Adrenal gland (tissue), 12 donors: ENCODE data around the gene STARD7. TPM values are rescaled to one million over a fixed set of nuclear protein-coding genes. Genes with fewer than 3 reads are reported as not detected.

Experiments
- DNase-seq, 7 donors: peaks; one replicate each; pipeline ENCODE4 v3.0.0-alpha.2; 2019 to 2020
- H3K27ac ChIP-seq, 5 donors: fragments of 200-600 bp; sonication (generic) in 4 of 5; 1 replicate in 3 of 5; 2 replicates in 2 of 5; pipeline versions ENCODE4 v1.5.1 to v1.8.0; 2016 to 2020; ENCODE audit warnings: mild to moderate bottlenecking in 1 of 5
- H3K27me3 ChIP-seq: fragments of 200-600 bp; 2 replicates; pipeline ENCODE4 v1.8.0; 2021
- H3K36me3 ChIP-seq, 2 donors: fragments of 200-600 bp; replicated peaks in 1 of 2; 1 replicate in 1 of 2; 2 replicates in 1 of 2; pipeline versions ENCODE4 v1.5.1 to v1.8.0; 2018 to 2022
- H3K4me1 ChIP-seq, 2 donors: fragments of 200-600 bp; replicated peaks in 1 of 2; 1 replicate in 1 of 2; 2 replicates in 1 of 2; pipeline versions ENCODE4 v1.5.1 to v1.8.0; 2018 to 2021
- H3K4me3 ChIP-seq, 4 donors: fragments of 200-600 bp; sonication (generic) in 3 of 4; one replicate each; pipeline ENCODE4 v1.5.1; 2016 to 2018
- H3K9me3 ChIP-seq, 3 donors: fragments of 200-600 bp; sonication (generic) in 1 of 3; replicated peaks in 1 of 3; 1 replicate in 2 of 3; 2 replicates in 1 of 3; pipeline versions ENCODE4 v1.5.1 to v1.8.0; 2016 to 2021
- POLR2A ChIP-seq, 2 donors: fragments of 450-650 bp; IDR thresholded peaks; one replicate each; pipeline ENCODE4 v1.6.1; 2017; ENCODE audit warnings: antibody characterized with exemption in 2 of 2, mild to moderate bottlenecking in 2 of 2, moderate library complexity in 1 of 2
- WGBS, 4 donors: extraction: QIAGEN DNeasy Blood & Tissue Kit in 2 of 4; methylation state at CpG; one replicate each; pipeline versions ENCODE4 v1.1.5 to v1.1.7; 2013 to 2017; 5-methylcytosine and 5-hydroxymethylcytosine counted together
- intact Hi-C, 2 donors: fragments of 100-400 bp; cut with DNase I; formaldehyde crosslinking; loops; one replicate each; pipeline versions ENCODE4 v1.14.1 to v1.15.0; 2022 to 2023
- polyA plus RNA-seq, 3 donors: library from polyadenylated mRNA; stranded (reverse); fragments of 200-250 nt in 2 of 3; fragments of 350-450 nt in 1 of 3; fragmentation: Illumina TruSeq in 1 of 3; extraction: RNeasy Lipid Tissue Mini Kit (QIAGEN cat#74804) in 1 of 3; gene quantifications; one replicate each; pipeline ENCODE4 v1.2.3, GENCODE V29; 2013 to 2014
- total RNA-seq, 9 donors: library from RNA; depleted of rRNA in 4 of 9; stranded (reverse); fragments of >200 nt in 4 of 9; fragments of 120-200 nt in 1 of 9; fragmentation: NEBNext Ultra II Directional in 1 of 9; extraction: Animal tissue kit (Norgen Biotek cat#: 25700) in 1 of 9; gene quantifications; one replicate each; pipeline versions ENCODE4 v1.1.0 to v1.2.4, GENCODE V29; 2013 to 2023
- TF ChIP-seq, protein P1 (sequence below), 6 experiments: fragments of 450-650 bp in 4 of 6; fragments of 200-600 bp in 2 of 6; sonication (generic) in 1 of 6; IDR thresholded peaks; 1 replicate in 5 of 6; 2 replicates in 1 of 6; pipeline versions ENCODE4 v1.5.1 to v1.8.0; 2016 to 2021; ENCODE audit warnings: antibody characterized with exemption in 6 of 6, mild to moderate bottlenecking in 2 of 6, moderate library complexity in 1 of 6
- donor health status: healthy with polysubstance abuse.
- donor health status: Bipolar disorder and iron deficiency.
- donor health status: DM: yes; HTN: yes; CAD: no.
- donor health status: DM: no; HTN: no; CAD: no.
- donor health status: DM: no; HTN: no; CAD: no.
- donor health status: DM: yes; HTN: yes; CAD: no.

The STARD7 gene
- total and polyA plus RNA-seq, 12 donors = 37.8 to 209 (median 160) TPM

DNA sequence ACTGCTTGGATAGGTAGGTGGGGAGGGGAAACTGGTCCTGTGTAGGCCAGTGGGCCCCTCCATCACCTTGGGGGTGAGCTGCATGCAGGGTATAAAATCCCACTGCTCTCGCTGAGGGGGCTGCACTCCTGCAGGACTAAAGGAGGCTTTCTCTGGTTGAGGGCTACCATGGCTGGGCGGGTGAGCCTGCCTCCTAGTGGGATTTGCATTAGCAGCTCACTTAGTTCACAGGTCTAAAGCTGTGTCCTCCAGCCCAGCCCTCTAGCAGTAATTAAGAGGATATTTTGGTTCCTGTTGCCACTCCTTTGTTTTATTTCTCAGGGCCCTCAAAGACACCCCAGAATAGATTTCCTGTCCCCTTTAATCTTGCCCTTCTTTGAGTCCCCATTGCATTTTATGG, 32.6 kb upstream of the STARD7 start:
- no peaks in the 10 kb centered on the region for H3K36me3 ChIP-seq
- H3K27ac ChIP-seq = peak overlapping the region in 2 of 5 donors; percentile 81 to 84
- no peaks in the 10 kb centered on the region for H3K9me3 ChIP-seq
- TF ChIP-seq, protein P1, sequence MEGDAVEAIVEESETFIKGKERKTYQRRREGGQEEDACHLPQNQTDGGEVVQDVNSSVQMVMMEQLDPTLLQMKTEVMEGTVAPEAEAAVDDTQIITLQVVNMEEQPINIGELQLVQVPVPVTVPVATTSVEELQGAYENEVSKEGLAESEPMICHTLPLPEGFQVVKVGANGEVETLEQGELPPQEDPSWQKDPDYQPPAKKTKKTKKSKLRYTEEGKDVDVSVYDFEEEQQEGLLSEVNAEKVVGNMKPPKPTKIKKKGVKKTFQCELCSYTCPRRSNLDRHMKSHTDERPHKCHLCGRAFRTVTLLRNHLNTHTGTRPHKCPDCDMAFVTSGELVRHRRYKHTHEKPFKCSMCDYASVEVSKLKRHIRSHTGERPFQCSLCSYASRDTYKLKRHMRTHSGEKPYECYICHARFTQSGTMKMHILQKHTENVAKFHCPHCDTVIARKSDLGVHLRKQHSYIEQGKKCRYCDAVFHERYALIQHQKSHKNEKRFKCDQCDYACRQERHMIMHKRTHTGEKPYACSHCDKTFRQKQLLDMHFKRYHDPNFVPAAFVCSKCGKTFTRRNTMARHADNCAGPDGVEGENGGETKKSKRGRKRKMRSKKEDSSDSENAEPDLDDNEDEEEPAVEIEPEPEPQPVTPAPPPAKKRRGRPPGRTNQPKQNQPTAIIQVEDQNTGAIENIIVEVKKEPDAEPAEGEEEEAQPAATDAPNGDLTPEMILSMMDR (IDR thresholded peaks at IDR 0.05) = no peak
- no peak for TF ChIP-seq POLR2A (IDR thresholded peaks at IDR 0.05)
- intact Hi-C loops = no loop called here
- peaks cover 0 to 25% of the 10 kb centered on the region in 2 donors for H3K4me1 ChIP-seq
- no peak overlapping the region for H3K4me3 ChIP-seq
- DNase-seq = no peak
- H3K27me3 ChIP-seq = no peaks in the 10 kb centered on the region
- 81 to 100% (median 88%) methylated on average over 2 of the region's 2 CpGs; no CpG with 5 or more reads in 1 of the 4 donors for WGBS, 4 donors

DNA sequence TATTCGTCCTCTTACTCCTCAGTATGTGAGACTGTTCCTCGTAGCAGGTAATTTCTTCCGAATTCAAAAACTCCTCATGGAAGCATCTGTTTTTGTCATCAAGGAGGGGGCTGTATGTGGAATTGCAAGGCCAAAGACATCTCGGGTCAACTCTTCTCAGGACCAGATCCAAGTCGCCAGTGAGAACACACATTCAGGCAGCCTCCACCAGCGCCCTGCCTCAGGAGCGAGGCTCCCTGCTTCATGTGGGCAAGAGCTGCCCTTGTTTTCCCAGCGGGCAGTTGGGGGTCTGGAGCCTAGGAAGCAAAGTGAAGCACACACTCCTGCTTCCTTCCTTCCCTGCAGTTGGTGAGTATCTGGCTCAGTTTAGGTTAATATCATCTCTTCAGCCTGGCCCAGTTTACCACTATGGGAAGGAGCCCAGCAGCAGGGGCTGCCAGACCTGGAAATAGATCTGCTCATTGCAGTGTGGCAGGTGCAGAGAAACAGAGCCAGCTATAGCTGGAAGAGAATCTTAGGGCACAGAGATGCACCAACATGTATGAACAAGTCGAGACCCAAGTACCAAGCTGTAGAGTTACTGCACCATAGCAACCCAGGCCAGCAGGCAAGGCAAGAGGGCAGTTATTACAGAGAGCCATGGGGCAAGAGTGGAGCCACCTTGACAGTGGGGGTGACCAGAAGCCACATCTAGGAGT, 31.9 kb upstream of the STARD7 start:
- peaks cover 0 to 19% of the 10 kb centered on the region in 2 donors for H3K4me1 ChIP-seq
- peak overlapping the region in 1 of 5 donors; percentile 84 for H3K27ac ChIP-seq
- H3K9me3 ChIP-seq = no peaks in the 10 kb centered on the region
- WGBS, 4 donors = 92 to 96% (median 94%) methylated on average over 8 to 9 of the region's 9 CpGs
- TF ChIP-seq, protein P1 (IDR thresholded peaks at IDR 0.05) = no peak
- TF ChIP-seq POLR2A (IDR thresholded peaks at IDR 0.05) = no peak
- intact Hi-C loops = no loop called here
- no peak for DNase-seq
- no peaks in the 10 kb centered on the region for H3K36me3 ChIP-seq
- H3K27me3 ChIP-seq = no peaks in the 10 kb centered on the region
- H3K4me3 ChIP-seq = no peak overlapping the region

DNA sequence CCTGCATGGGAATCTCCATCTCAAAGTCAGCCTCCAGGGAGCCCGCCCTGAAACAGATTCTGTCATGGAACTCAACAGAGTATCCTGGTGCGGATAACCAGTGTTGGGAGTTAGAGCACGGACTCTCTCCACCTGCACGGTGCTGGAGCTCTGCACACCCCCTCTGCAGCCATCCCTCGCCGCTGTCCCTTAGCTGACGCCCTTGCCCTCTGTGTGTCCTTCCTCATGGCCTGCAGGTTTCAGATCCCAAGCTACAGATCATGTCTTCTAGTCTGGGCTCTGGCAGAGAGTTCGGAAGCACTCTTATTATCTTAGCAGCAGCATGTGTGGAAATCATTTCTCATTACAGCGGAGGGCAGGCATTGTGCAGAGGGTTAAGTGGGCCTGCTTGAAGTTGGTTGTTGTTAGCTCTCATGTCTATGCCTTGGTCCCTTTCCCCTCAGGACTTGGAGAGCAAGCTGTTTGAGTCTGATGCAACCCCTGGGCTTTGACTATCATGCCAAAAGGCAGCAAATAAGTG, 31.2 kb upstream of the STARD7 start:
- H3K4me1 ChIP-seq = peaks cover 0 to 19% of the 10 kb centered on the region in 2 donors
- H3K9me3 ChIP-seq = no peaks in the 10 kb centered on the region
- intact Hi-C loops = no loop called here
- 89 to 98% (median 94%) methylated on average over 6 to 9 of the region's 9 CpGs for WGBS, 4 donors
- DNase-seq = no peak
- no peak for TF ChIP-seq POLR2A (IDR thresholded peaks at IDR 0.05)
- TF ChIP-seq, protein P1 (IDR thresholded peaks at IDR 0.05) = no peak
- H3K4me3 ChIP-seq = no peak overlapping the region
- no peaks in the 10 kb centered on the region for H3K27me3 ChIP-seq
- no peaks in the 10 kb centered on the region for H3K36me3 ChIP-seq
- no peak overlapping the region for H3K27ac ChIP-seq

DNA sequence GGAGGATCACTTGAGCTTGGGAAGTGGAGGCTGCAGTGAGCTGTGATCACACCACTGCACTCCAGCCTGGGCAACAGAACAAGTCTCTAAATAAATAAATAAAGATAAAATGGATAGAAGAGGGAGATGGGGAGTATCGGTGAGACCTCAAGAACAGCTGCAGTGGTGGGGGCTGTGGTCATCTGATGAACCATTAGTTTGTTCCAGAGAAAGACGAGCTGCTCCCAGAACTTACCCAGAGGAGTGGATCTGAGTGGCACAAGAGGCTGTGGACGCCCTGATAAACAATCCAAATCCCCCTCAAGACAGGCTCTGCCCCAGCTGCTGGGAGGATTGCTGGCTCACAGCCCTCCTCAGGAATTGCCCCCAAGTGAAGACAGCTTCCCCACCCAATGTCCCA, 30.5 kb upstream of the STARD7 start:
- TF ChIP-seq, protein P1 (IDR thresholded peaks at IDR 0.05) = no peak
- no peak for TF ChIP-seq POLR2A (IDR thresholded peaks at IDR 0.05)
- no peaks in the 10 kb centered on the region for H3K36me3 ChIP-seq
- no peak overlapping the region for H3K27ac ChIP-seq
- peaks cover 0 to 19% of the 10 kb centered on the region in 2 donors for H3K4me1 ChIP-seq
- 86 to 97% (median 89%) methylated on average over 3 of the region's 3 CpGs for WGBS, 4 donors
- H3K4me3 ChIP-seq = no peak overlapping the region
- intact Hi-C loops = no loop called here
- H3K9me3 ChIP-seq = no peaks in the 10 kb centered on the region
- DNase-seq = no peak
- no peaks in the 10 kb centered on the region for H3K27me3 ChIP-seq
